Lung (tissue), 12 donors: ENCODE results near the gene CNTROB. TPM values are rescaled to one million over a fixed set of nuclear protein-coding genes. Genes with fewer than 3 reads are reported as not detected.

ENCODE experiments used
- ATAC-seq: fragments of 200-7000 bp; cut with Tn5 transposase; one replicate; pipeline ENCODE4 v1.9.1; 2020; ENCODE audit warnings: moderate number of reproducible peaks; ENCODE audit not compliant: insufficient read depth, low FRiP score
- DNase-seq, 3 donors: peaks; one replicate each; pipeline ENCODE4 v3.0.0-alpha.2; 2013 to 2017
- H3K27ac ChIP-seq, 2 donors: one replicate each; pipeline ENCODE4 v1.5.1; 2013; ENCODE audit warnings: mild to moderate bottlenecking in 2 of 2, moderate library complexity in 2 of 2, control low read depth in 1 of 2, inconsistent platforms in 1 of 2, low read depth in 1 of 2, low read length in 1 of 2
- H3K27me3 ChIP-seq, 3 donors: one replicate each; pipeline ENCODE4 v1.5.1; 2013; ENCODE audit warnings: low read length in 2 of 3; ENCODE audit not compliant: control insufficient read depth in 3 of 3, insufficient read depth in 3 of 3
- H3K36me3 ChIP-seq, 4 donors: one replicate each; pipeline ENCODE4 v1.5.1; 2013; ENCODE audit warnings: low read length in 4 of 4, mild to moderate bottlenecking in 1 of 4, moderate library complexity in 1 of 4; ENCODE audit not compliant: control insufficient read depth in 4 of 4, insufficient read depth in 4 of 4
- H3K4me1 ChIP-seq, 5 donors: one replicate each; pipeline ENCODE4 v1.5.1; 2013; ENCODE audit warnings: low read length in 5 of 5, mild to moderate bottlenecking in 2 of 5, moderate library complexity in 1 of 5; ENCODE audit not compliant: control insufficient read depth in 5 of 5, insufficient read depth in 5 of 5
- H3K4me3 ChIP-seq: one replicate; pipeline ENCODE4 v1.5.1; 2013; ENCODE audit warnings: mild to moderate bottlenecking, control low read depth, moderate library complexity
- H3K9ac ChIP-seq, 2 donors: one replicate each; pipeline ENCODE4 v1.5.1; 2013; ENCODE audit warnings: low read length in 2 of 2, control low read depth in 1 of 2; ENCODE audit not compliant: insufficient read depth in 1 of 2
- H3K9me3 ChIP-seq, 4 donors: one replicate each; pipeline ENCODE4 v1.5.1; 2013; ENCODE audit warnings: low read length in 3 of 4, mild to moderate bottlenecking in 1 of 4, moderate library complexity in 1 of 4; ENCODE audit not compliant: control insufficient read depth in 4 of 4, insufficient read depth in 3 of 4
- WGBS, 2 donors: extraction: QIAGEN DNeasy Blood & Tissue Kit; methylation state at CpG; one replicate each; pipeline ENCODE4 v1.1.7; 2013; 5-methylcytosine and 5-hydroxymethylcytosine counted together
- polyA plus RNA-seq, 2 donors: library from polyadenylated mRNA; stranded (reverse); fragments of 200-250 nt; gene quantifications; one replicate each; pipeline ENCODE4 v1.2.1, GENCODE V29; 2013
- total RNA-seq, 2 donors: library from RNA; depleted of rRNA in 1 of 2; stranded (reverse); fragments of >200 nt in 1 of 2; gene quantifications; one replicate each; pipeline ENCODE4 v1.2.1, GENCODE V29; 2014 to 2021
- TF ChIP-seq, protein P1 (sequence below): IDR thresholded peaks from 2 replicates; pipeline ENCODE4 v1.5.1; 2012; ENCODE audit warnings: mild to moderate bottlenecking; ENCODE audit errors: control extremely low read depth, extremely low read depth
- donor health status: control.
- donor health status: control.
- donor health status: Bipolar disorder and iron deficiency.
- donor health status: healthy.
- donor health status: DM: yes; HTN: yes; CAD: no.

CNTROB gene
- total and polyA plus RNA-seq, 4 donors, result 42.7 to 74.1 (median 66.1) TPM

DNA sequence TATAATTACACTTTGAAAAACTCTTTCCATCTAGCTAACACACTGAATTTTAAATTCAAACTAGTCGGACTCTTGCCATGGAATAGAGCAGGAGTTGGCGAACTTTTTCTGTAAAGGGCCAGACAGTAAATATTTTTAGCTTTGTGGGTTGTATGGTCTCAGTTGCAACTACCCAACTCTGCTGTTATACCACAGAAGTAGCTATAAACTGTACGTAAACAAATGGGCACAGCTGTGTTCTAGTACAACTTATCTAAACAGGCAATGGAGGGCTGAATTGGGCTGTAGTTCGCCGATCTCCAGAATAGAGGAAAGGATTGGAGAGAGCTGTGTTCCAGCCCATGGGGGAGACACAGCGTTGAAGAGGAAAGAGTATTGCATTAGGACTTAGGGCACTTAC, 8.7 kb downstream of the CNTROB start:
- no peaks in the 10 kb centered on the region for H3K9me3 ChIP-seq
- DNase-seq (no peak), ATAC-seq (no peak)
- no peaks in the 10 kb centered on the region for H3K27me3 ChIP-seq
- TF ChIP-seq, protein P1, sequence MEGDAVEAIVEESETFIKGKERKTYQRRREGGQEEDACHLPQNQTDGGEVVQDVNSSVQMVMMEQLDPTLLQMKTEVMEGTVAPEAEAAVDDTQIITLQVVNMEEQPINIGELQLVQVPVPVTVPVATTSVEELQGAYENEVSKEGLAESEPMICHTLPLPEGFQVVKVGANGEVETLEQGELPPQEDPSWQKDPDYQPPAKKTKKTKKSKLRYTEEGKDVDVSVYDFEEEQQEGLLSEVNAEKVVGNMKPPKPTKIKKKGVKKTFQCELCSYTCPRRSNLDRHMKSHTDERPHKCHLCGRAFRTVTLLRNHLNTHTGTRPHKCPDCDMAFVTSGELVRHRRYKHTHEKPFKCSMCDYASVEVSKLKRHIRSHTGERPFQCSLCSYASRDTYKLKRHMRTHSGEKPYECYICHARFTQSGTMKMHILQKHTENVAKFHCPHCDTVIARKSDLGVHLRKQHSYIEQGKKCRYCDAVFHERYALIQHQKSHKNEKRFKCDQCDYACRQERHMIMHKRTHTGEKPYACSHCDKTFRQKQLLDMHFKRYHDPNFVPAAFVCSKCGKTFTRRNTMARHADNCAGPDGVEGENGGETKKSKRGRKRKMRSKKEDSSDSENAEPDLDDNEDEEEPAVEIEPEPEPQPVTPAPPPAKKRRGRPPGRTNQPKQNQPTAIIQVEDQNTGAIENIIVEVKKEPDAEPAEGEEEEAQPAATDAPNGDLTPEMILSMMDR, result no peak
- H3K4me3 ChIP-seq, result no peak overlapping the region
- H3K36me3 ChIP-seq, result peaks cover 24 to 63% (median 47%) of the 10 kb centered on the region in 4 donors
- H3K27ac ChIP-seq, result no peak overlapping the region
- 95 to 97% methylated on average over 6 of the region's 6 CpGs for WGBS, 2 donors
- no peak overlapping the region for H3K9ac ChIP-seq
- H3K4me1 ChIP-seq, result no peaks in the 10 kb centered on the region

DNA sequence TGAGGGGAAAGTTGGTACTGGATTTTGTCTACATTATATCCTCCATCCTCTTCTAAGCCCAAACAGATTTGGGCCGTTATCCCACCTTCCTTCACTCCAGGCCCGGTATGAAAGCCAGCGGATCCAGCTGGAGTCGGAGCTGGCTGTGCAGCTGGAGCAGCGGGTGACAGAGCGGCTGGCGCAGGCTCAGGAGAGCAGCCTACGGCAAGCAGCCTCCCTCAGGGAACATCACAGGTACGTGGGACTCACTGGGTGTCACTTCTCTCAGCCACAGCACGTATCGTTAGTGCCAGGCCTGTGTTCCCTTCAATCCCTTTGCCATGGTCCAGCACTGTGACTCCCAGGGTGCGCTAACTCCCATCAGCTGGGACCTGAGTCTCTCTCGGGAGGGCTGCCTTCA, 11.3 kb downstream of the CNTROB start:
- no peak overlapping the region for H3K4me3 ChIP-seq
- H3K9me3 ChIP-seq, result no peaks in the 10 kb centered on the region
- H3K27ac ChIP-seq, result no peak overlapping the region
- H3K4me1 ChIP-seq, result no peaks in the 10 kb centered on the region
- DNase-seq (no peak), ATAC-seq (no peak)
- H3K9ac ChIP-seq, result no peak overlapping the region
- WGBS, 2 donors, result 93 to 96% methylated on average over 13 of the region's 13 CpGs
- TF ChIP-seq, protein P1, result no peak
- H3K27me3 ChIP-seq, result no peaks in the 10 kb centered on the region
- H3K36me3 ChIP-seq, result peaks cover 25 to 67% (median 54%) of the 10 kb centered on the region in 4 donors

DNA sequence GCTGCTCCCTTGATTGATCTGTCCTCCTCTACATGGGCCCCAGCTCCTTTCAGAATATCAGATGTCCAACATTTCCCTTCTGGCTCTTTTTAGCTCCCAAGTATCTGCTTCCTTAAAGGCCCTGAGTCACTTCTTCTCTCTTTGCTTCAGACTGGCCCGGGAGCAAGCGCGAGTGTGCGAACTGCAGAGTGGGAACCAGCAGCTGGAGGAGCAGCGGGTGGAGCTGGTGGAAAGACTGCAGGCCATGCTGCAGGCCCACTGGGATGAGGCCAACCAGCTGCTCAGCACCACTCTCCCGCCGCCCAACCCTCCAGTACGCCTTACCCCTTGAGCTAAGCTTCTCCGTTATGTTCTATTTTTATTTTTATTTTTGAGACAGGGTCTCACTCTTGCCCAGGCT, 12.3 kb downstream of the CNTROB start:
- TF ChIP-seq, protein P1, result no peak
- Histone ChIP-seq H3K36me3 (peaks cover 25 to 66% (median 57%) of the 10 kb centered on the region in 4 donors), H3K27ac (no peak overlapping the region), H3K9ac (no peak overlapping the region), H3K4me3 (no peak overlapping the region), H3K4me1 (no peaks in the 10 kb centered on the region), H3K27me3 (no peaks in the 10 kb centered on the region), H3K9me3 (no peaks in the 10 kb centered on the region)
- DNase-seq (no peak), ATAC-seq (no peak)
- 93 to 94% methylated on average over 9 of the region's 9 CpGs for WGBS, 2 donors

DNA sequence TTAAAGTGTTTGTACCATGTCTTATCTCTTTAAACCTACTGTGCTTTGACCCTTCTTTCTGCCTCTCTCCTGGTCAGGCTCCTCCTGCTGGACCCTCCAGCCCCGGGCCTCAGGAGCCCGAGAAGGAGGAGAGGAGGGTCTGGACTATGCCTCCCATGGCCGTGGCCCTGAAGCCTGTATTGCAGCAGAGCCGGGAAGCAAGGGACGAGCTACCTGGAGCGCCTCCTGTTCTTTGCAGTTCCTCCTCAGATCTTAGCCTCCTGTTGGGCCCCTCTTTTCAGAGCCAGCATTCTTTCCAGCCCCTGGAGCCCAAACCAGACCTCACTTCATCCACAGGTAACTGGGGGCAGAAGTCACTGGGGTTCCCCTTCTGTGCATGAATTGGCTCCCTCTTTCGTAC, 13.6 kb downstream of the CNTROB start:
- WGBS, 2 donors, result 84 to 95% methylated on average over 7 of the region's 7 CpGs
- Histone ChIP-seq H3K4me3 (no peak overlapping the region), H3K4me1 (no peaks in the 10 kb centered on the region), H3K9ac (no peak overlapping the region), H3K27me3 (no peaks in the 10 kb centered on the region), H3K9me3 (no peaks in the 10 kb centered on the region), H3K36me3 (peaks cover 22 to 59% (median 51%) of the 10 kb centered on the region in 4 donors), H3K27ac (no peak overlapping the region)
- TF ChIP-seq, protein P1, result no peak
- DNase-seq, result no peak
- ATAC-seq, result no peak
